TTC549 (cell line): ENCODE results near the gene USP3.
"Not testable (repeated sequence)": the region's sequence is repeated elsewhere in the genome, so short reads cannot be mapped to it uniquely, and the experiment has no call there.

Source experiments
- FAIRE-seq: peaks from 2 replicates; lab custom pipeline; 2012; peaks lifted over from hg19 to GRCh38; lab: Jason Lieb, UNC

USP3 gene

DNA sequence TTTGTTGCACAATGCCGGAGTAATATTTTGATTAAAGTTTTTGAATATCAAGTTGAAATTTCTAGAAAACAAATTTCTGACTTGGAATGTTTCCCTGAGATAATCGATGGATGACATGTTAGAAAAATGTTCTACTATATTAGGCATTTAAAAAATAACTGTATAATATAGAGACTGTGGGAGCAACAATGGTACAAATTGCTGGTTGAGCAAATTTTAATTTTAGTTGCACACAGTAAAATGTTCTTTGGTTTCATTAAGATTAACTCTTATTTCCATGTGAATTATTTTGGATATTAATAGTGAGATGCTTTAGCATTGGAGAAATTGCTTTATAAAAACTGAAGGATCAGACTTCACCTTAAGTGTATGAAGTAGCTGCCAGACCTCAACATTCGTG is 9.3 kb downstream of the USP3 start:
- FAIRE-seq, result no peak

GRCh38 chr15:63514531-63514943 is 10.1 kb downstream of the USP3 start:
- FAIRE-seq, result no peak

GRCh38 chr15:63517202-63517601 is 12.8 kb downstream of the USP3 start:
- FAIRE-seq, result no peak

GRCh38 chr15:63517628-63518027 is 13.2 kb downstream of the USP3 start:
- no peak for FAIRE-seq

- FAIRE-seq, result no peak
Observed at GRCh38 chr15:63519041-63519440, 14.6 kb downstream of the USP3 start.

DNA sequence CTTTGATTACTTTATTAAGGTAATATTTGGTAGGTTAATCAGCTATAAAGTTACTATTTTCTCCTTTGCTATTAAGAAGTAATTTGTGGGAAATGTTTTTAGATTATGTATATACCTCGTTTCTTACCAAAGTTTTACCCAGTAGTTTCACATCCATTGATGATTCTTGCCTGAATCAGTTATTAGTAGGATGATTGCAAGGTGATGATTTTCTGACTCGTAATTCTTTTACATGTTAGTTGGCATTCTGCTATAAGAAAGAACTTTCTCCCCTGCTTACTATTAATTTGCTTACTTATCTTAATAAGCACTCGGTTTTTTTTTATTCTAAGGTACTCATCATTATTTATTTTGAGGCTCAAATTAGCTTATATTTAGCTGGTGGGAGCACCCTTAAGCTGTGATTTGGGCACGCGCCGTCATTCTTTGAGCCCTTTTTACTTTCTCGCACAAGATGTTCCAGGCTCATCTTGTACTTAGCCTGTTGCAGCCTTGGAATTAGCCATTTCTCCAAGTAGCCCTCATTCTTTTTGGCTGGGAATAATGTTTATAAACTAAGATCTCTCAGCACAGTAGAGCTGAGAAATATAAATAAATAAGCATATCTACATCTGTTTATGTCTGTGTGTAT is 15.3 kb downstream of the USP3 start:
- no peak for FAIRE-seq

DNA sequence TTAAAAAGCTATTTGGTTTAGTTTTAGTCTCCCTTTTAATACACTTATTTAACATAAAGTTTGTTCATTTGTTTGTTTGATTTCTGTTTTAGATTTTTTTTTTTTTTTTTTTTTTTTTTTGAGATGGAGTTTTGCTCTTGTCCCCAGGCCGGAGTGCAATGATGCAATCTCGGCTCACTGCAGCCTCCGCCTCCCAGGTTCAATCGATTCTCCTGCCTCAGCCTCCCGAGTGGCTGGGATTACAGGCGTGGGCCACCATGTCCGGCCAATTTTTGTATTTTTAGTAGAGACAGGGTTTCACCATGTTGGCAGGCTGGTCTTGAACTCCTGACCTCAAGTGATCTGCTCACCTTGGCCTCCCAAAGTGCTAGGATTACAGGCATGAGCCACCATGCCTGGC is 16.1 kb downstream of the USP3 start:
- FAIRE-seq, result not testable (repeated sequence)

- FAIRE-seq, result no peak
Observed at GRCh38 chr15:63522225-63522578, 17.8 kb downstream of the USP3 start.

GRCh38 chr15:63523306-63523990 is 19.1 kb downstream of the USP3 start:
- no peak for FAIRE-seq

- no peak for FAIRE-seq
Observed at GRCh38 chr15:63524316-63525015, 20.1 kb downstream of the USP3 start.

- FAIRE-seq, result no peak
Observed at GRCh38 chr15:63526401-63526800, 22.0 kb downstream of the USP3 start.

- FAIRE-seq, result no peak
Observed at GRCh38 chr15:63528138-63528659, 23.8 kb downstream of the USP3 start.

DNA sequence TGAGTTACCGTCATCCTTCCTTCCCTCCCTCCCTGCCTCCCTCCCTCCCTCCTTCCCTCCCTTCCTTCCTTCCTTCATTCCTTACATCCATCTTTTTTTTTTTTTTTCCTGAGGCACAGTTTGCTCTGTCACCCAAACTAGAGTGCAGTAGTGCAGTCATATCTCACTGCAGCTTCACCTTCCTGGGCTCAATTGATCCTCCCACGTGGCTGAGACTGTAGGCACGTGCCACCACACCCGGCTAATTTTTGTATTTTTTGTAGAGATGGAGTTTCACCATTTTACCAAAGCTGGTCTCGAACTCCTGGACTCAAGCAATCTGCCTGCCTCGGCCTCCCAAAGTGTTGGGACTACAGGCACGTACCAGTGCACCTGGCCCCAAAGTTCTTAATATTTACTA is 25.8 kb downstream of the USP3 start:
- no peak for FAIRE-seq

DNA sequence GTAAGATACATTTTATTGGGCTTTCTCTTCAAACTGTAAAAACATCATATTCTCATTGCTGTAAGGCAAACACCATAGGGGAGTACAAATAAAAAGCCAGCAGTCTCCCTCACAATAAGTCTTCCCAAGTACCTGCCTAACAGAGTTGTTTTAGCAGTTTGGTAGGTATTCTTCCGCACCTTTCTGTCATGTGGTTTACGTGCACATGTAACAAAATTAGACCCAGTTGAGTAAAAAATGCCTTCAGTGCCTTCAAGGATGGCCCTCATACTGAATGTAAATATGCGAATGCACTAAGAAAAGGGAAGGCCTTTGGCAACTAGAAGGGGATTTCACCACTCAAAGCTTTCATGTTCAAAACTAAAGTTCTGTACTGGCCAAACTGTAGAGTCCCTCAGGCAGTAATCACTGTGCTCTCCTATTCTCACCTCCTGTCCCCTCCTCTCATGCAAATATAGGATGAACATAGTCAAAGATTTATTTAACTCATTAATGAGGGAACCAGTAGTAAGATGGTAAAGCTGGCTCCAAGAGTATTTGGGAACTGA is 26.4 kb downstream of the USP3 start:
- FAIRE-seq, result no peak

GRCh38 chr15:63531586-63531985 is 27.2 kb downstream of the USP3 start:
- FAIRE-seq, result no peak

- FAIRE-seq, result no peak
Observed at GRCh38 chr15:63532307-63532744, 27.9 kb downstream of the USP3 start.

DNA sequence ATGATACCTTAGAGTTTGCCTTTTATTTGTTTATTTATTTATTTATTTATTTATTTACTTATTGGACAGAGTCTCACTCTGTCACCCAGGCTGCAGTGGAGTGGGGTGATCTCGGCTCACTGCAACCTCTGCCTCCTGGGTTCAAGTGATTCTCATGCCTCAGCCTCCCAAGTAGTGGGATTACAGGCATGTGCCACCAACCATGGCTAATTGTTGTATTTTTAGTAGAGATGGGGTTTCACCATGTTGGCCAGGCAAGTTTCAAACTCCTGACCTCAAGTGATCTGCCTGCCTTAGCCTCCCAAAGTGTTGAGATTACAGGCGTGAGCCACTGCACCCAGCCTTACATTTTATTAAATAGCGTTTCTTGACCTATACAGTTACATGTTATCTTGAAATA is 30.5 kb downstream of the USP3 start:
- not testable (repeated sequence) for FAIRE-seq

GRCh38 chr15:63535689-63536088 is 31.3 kb downstream of the USP3 start:
- no peak for FAIRE-seq

- FAIRE-seq, result no peak
Observed at GRCh38 chr15:63538876-63539275, 34.5 kb downstream of the USP3 start.

GRCh38 chr15:63539521-63539920 is 35.1 kb downstream of the USP3 start:
- FAIRE-seq, result no peak

- no peak for FAIRE-seq
Observed at GRCh38 chr15:63539998-63540397, 35.6 kb downstream of the USP3 start.

- FAIRE-seq, result no peak
Observed at GRCh38 chr15:63540449-63540848, 36.1 kb downstream of the USP3 start.
